ENCODE results near the gene C11orf91.

DNA sequence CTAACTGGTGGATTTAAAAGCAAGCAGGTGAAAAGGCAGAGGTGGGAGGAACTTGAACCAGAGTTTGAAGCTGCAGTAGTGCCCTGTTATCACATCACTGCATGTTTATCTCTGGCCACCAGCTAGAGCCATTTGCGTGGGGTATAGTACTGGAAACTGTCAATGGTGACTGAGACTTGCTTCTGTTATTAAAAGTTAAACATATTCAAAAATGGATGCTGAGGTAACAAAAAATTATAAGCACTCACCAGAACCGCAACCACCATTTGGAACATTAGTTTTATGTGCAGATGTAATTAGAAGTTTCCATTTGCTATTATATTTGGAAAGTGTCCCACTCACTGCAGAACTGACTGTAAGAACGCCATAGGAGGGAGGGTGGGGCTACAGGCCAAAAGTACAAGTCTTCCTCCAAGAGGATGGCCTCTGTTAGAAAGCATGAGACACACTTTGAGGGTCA lies 36.8 kb upstream of the C11orf91 start:
- no peak for TF ChIP-seq EGR1 (IDR thresholded peaks at IDR 0.05; ENCODE audit: low read depth in 2 of 2)
- TF ChIP-seq, protein P1, sequence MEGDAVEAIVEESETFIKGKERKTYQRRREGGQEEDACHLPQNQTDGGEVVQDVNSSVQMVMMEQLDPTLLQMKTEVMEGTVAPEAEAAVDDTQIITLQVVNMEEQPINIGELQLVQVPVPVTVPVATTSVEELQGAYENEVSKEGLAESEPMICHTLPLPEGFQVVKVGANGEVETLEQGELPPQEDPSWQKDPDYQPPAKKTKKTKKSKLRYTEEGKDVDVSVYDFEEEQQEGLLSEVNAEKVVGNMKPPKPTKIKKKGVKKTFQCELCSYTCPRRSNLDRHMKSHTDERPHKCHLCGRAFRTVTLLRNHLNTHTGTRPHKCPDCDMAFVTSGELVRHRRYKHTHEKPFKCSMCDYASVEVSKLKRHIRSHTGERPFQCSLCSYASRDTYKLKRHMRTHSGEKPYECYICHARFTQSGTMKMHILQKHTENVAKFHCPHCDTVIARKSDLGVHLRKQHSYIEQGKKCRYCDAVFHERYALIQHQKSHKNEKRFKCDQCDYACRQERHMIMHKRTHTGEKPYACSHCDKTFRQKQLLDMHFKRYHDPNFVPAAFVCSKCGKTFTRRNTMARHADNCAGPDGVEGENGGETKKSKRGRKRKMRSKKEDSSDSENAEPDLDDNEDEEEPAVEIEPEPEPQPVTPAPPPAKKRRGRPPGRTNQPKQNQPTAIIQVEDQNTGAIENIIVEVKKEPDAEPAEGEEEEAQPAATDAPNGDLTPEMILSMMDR (IDR thresholded peaks at IDR 0.05; ENCODE audit: low read depth, low read length, missing input control) = no peak
- TF ChIP-seq, protein P2, sequence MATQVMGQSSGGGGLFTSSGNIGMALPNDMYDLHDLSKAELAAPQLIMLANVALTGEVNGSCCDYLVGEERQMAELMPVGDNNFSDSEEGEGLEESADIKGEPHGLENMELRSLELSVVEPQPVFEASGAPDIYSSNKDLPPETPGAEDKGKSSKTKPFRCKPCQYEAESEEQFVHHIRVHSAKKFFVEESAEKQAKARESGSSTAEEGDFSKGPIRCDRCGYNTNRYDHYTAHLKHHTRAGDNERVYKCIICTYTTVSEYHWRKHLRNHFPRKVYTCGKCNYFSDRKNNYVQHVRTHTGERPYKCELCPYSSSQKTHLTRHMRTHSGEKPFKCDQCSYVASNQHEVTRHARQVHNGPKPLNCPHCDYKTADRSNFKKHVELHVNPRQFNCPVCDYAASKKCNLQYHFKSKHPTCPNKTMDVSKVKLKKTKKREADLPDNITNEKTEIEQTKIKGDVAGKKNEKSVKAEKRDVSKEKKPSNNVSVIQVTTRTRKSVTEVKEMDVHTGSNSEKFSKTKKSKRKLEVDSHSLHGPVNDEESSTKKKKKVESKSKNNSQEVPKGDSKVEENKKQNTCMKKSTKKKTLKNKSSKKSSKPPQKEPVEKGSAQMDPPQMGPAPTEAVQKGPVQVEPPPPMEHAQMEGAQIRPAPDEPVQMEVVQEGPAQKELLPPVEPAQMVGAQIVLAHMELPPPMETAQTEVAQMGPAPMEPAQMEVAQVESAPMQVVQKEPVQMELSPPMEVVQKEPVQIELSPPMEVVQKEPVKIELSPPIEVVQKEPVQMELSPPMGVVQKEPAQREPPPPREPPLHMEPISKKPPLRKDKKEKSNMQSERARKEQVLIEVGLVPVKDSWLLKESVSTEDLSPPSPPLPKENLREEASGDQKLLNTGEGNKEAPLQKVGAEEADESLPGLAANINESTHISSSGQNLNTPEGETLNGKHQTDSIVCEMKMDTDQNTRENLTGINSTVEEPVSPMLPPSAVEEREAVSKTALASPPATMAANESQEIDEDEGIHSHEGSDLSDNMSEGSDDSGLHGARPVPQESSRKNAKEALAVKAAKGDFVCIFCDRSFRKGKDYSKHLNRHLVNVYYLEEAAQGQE (IDR thresholded peaks at IDR 0.05) = no peak

All from liver (tissue), 3 donors.